HCT116 (cell line): ENCODE data around the gene ACP1. TPM values are rescaled to one million over a fixed set of nuclear protein-coding genes. Genes with fewer than 3 reads are reported as not detected.

Experiments
- ATAC-seq: fragments of 200-7000 bp; cut with Tn5 transposase; 2 replicates; pipeline ENCODE4 v1.9.1; 2020; ENCODE audit warnings: mild to moderate bottlenecking, moderate library complexity
- BruUV-seq: library from RNA; stranded (reverse); fragments of 400-500 nt; replicated peaks from 2 replicates; lab custom pipeline; 2021; lab: Mats Ljungman, UMichigan
- CTCF ChIA-PET: fragments of 300-600 bp; sonication (Branson Sonifier 250); formaldehyde crosslinking; loops from one replicate; lab custom pipeline; 2021; ENCODE audit warnings: antibody characterized with exemption; lab: Charles Lee
- POLR2A ChIA-PET: fragments of 300-600, 350-600 bp; sonication (Branson Sonifier 250); formaldehyde crosslinking; loops from one replicate; lab custom pipeline; 2021; ENCODE audit warnings: antibody characterized with exemption; lab: Charles Lee
- RAD21 ChIA-PET, 2 experiments: fragments of 300-600 bp; sonication (Branson Sonifier 250); formaldehyde crosslinking; loops; one replicate each; lab custom pipeline; 2023; ENCODE audit warnings: low total read pairs in 2 of 2; ENCODE audit not compliant: uncharacterized antibody in 2 of 2, unreplicated experiment in 2 of 2, low non-redundant PET in 1 of 2; lab: Charles Lee
- DNase-seq: peaks from one replicate; pipeline ENCODE4 v3.0.0-alpha.2; 2010; ENCODE audit warnings: low read depth, low spot score
- H2AFZ ChIP-seq: fragments of 200-600 bp; shearing (Covaris generic), sonication (generic); 2 replicates; pipeline ENCODE4 v1.6.1; 2017; ENCODE audit warnings: low read depth, mixed run types, mixed read lengths, antibody characterized with exemption, low read length; ENCODE audit not compliant: poor library complexity, severe bottlenecking
- H3K27ac ChIP-seq: 2 replicates; pipeline ENCODE4 v1.5.1; 2012; ENCODE audit warnings: low read depth, low read length
- H3K27me3 ChIP-seq: fragments of 200-600 bp; sonication (generic); 2 replicates; pipeline ENCODE4 v1.6.1; 2016; ENCODE audit warnings: mixed run types, low read length, mixed read lengths; ENCODE audit not compliant: insufficient read depth
- H3K36me3 ChIP-seq, 2 experiments: fragments of 200-500 bp in 1 of 2; fragments of 200-600 bp in 1 of 2; sonication (Bioruptor generic) in 1 of 2; sonication (generic) in 1 of 2; 2 replicates each; pipeline versions ENCODE4 v1.5.1 to v1.6.1; 2014 to 2016; ENCODE audit warnings: low read length in 2 of 2, inconsistent platforms in 1 of 2, mixed read lengths in 1 of 2, mixed run types in 1 of 2; ENCODE audit not compliant: insufficient read depth in 2 of 2, control insufficient read depth in 1 of 2
- H3K4me1 ChIP-seq, 2 experiments: fragments of 200-600 bp in 1 of 2; sonication (generic) in 1 of 2; 2 replicates each; pipeline versions ENCODE4 v1.5.1 to v1.6.1; 2012 to 2017; ENCODE audit warnings: low read length in 2 of 2, inconsistent platforms in 1 of 2, mild to moderate bottlenecking in 1 of 2, mixed read lengths in 1 of 2, mixed run types in 1 of 2, moderate library complexity in 1 of 2; ENCODE audit not compliant: insufficient read depth in 2 of 2, control insufficient read depth in 1 of 2
- H3K4me2 ChIP-seq: fragments of 200-600 bp; sonication (generic); 2 replicates; pipeline ENCODE4 v1.6.1; 2017; ENCODE audit warnings: mixed run types, low read length, mixed read lengths
- H3K4me3 ChIP-seq, 2 experiments: fragments of 200-600 bp in 1 of 2; sonication (generic) in 1 of 2; replicated peaks in 1 of 2; 2 replicates each; pipeline ENCODE4 v1.5.1; 2011 to 2016; ENCODE audit warnings: low read length in 2 of 2, control low read depth in 1 of 2, low read depth in 1 of 2, mild to moderate bottlenecking in 1 of 2, mixed read lengths in 1 of 2, mixed run types in 1 of 2
- H3K79me2 ChIP-seq: fragments of 200-600 bp; sonication (generic); 2 replicates; pipeline ENCODE4 v1.6.1; 2017; ENCODE audit warnings: mild to moderate bottlenecking, mixed run types, low read length, moderate library complexity, mixed read lengths; ENCODE audit not compliant: insufficient read depth
- H3K9ac ChIP-seq: fragments of 200-600 bp; sonication (generic); 2 replicates; pipeline ENCODE4 v1.6.1; 2016; ENCODE audit warnings: low read length, mixed read lengths
- H3K9me2 ChIP-seq: fragments of 200-600 bp; sonication (generic), shearing (Covaris generic); 2 replicates; pipeline ENCODE4 v1.6.1; 2017; ENCODE audit warnings: mixed run types, mild to moderate bottlenecking, moderate library complexity; ENCODE audit not compliant: insufficient read depth
- H3K9me3 ChIP-seq, 2 experiments: fragments of 200-500 bp in 1 of 2; fragments of 200-600 bp in 1 of 2; sonication (Bioruptor generic) in 1 of 2; sonication (generic) in 1 of 2; 2 replicates each; pipeline ENCODE4 v1.6.1; 2014 to 2017; ENCODE audit warnings: low read length in 2 of 2, mixed read lengths in 2 of 2, inconsistent platforms in 1 of 2, low read depth in 1 of 2, mild to moderate bottlenecking in 1 of 2, mixed run types in 1 of 2, moderate library complexity in 1 of 2; ENCODE audit not compliant: control insufficient read depth in 1 of 2, insufficient read depth in 1 of 2
- H4K20me1 ChIP-seq: fragments of 200-600 bp; sonication (generic), shearing (Covaris generic); 2 replicates; pipeline ENCODE4 v1.6.1; 2017; ENCODE audit warnings: mixed run types, mild to moderate bottlenecking, moderate library complexity; ENCODE audit not compliant: insufficient read depth
- CEBPB ChIP-seq: IDR thresholded peaks from 2 replicates; pipeline ENCODE4 v1.6.1; 2012; ENCODE audit warnings: low read depth
- EGR1 ChIP-seq: IDR thresholded peaks from 2 replicates; pipeline ENCODE4 v1.6.1; 2012; ENCODE audit warnings: low read depth
- EZH2 ChIP-seq: fragments of 200-600 bp; sonication (generic); IDR thresholded peaks from 2 replicates; pipeline ENCODE4 v1.6.1; 2017; ENCODE audit warnings: antibody characterized with exemption, mixed run types
- EZH2phosphoT487 ChIP-seq: fragments of 200-600 bp; IDR thresholded peaks from 2 replicates; pipeline ENCODE4 v1.6.1; 2018; ENCODE audit warnings: antibody characterized with exemption, borderline replicate concordance
- FOSL1 ChIP-seq: IDR thresholded peaks from 2 replicates; pipeline ENCODE4 v1.6.1; 2012; ENCODE audit warnings: low read depth
- POLR2A ChIP-seq: IDR thresholded peaks from 2 replicates; pipeline ENCODE4 v1.7.0; 2011; ENCODE audit warnings: borderline replicate concordance; ENCODE audit not compliant: insufficient read depth, insufficient read length; ENCODE audit errors: extremely low read depth
- POLR2AphosphoS5 ChIP-seq: IDR thresholded peaks from 2 replicates; pipeline ENCODE4 v1.6.1; 2011; ENCODE audit warnings: mild to moderate bottlenecking, low read depth, low read length, moderate library complexity
- SIN3A ChIP-seq: IDR thresholded peaks from 2 replicates; pipeline ENCODE4 v1.6.1; 2012; ENCODE audit warnings: low read depth
- SP1 ChIP-seq: IDR thresholded peaks from 2 replicates; pipeline ENCODE4 v1.6.1; 2012; ENCODE audit warnings: low read depth
- SRF ChIP-seq: IDR thresholded peaks from 2 replicates; pipeline ENCODE4 v1.6.1; 2012; ENCODE audit warnings: low read depth
- YY1 ChIP-seq: IDR thresholded peaks from 2 replicates; pipeline ENCODE4 v1.6.1; 2011; ENCODE audit warnings: low read length, low read depth, moderate library complexity, mild to moderate bottlenecking; ENCODE audit not compliant: insufficient replicate concordance; ENCODE audit errors: extremely low read depth
- intact Hi-C: fragments of 100-400 bp; cut with micrococcal nuclease; formaldehyde crosslinking; loops from 2 replicates; pipeline ENCODE4 v1.10.0; 2022
- total RNA-seq: library from RNA; stranded (reverse); gene quantifications from one replicate; pipeline ENCODE4 v1.2.1, GENCODE V29; 2021; ENCODE audit not compliant: unreplicated experiment
- TF ChIP-seq, protein P1 (sequence below): IDR thresholded peaks from 2 replicates; pipeline ENCODE4 v1.6.1; 2012
- TF ChIP-seq, protein P2 (sequence below), 3 experiments: fragments of 200-600 bp in 1 of 3; sonication (generic) in 1 of 3; IDR thresholded peaks in 2 of 3; conservative IDR thresholded peaks in 1 of 3; 2 replicates each; pipeline ENCODE4 v1.5.1; 2012 to 2017; ENCODE audit warnings: low read depth in 2 of 3, low read length in 2 of 3, antibody characterized with exemption in 1 of 3, borderline replicate concordance in 1 of 3, control low read depth in 1 of 3, mild to moderate bottlenecking in 1 of 3, mixed read lengths in 1 of 3, mixed run types in 1 of 3, moderate library complexity in 1 of 3; ENCODE audit not compliant: insufficient read depth in 1 of 3

The ACP1 gene
- total RNA-seq, 1 experiment from 2014 or later, result 113 TPM

DNA sequence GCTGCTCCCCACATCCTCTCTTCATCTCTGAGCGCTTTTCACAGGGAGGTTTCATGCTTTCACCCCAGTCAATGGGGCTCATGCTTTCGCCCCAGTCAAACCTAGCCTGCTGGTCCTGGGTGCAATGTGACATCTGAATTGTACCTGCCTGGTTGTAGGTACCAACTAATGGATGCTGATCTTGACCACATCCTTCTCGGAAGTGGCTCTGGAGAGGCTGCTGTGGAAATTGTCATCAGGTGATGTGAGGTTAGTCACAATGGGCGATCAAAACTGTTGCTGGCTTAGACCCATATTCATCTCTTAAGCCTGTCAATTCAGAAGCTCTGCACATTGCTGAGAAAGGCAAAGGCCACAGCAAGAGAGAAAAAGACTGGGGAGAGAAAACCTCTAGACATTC is 55.8 kb downstream of the ACP1 start:
- Histone ChIP-seq H3K79me2 (no peaks in the 10 kb centered on the region), H3K9me2 (no peaks in the 10 kb centered on the region), H3K9me3 (no peaks in the 10 kb centered on the region), H3K4me3 (no peak overlapping the region), H3K4me2 (no peak overlapping the region), H3K27me3 (0 out of 2 replicates have a peak, but pooled peaks cover 5% of the 10 kb centered on the region), H3K36me3 (no peaks in the 10 kb centered on the region), H4K20me1 (no peaks in the 10 kb centered on the region)
- CTCF ChIA-PET, result no interaction called here
- intact Hi-C loops, result no loop called here
- no TSS peak for BruUV-seq
- DNase-seq, result no peak
- TF ChIP-seq POLR2AphosphoS5 (no peak), SIN3A (no peak), SP1 (no peak), EZH2 (no peak), EGR1 (no peak), EZH2phosphoT487 (no peak), FOSL1 (no peak), POLR2A (no peak), SRF (no peak)
- TF ChIP-seq, all 23 proteins: peak for 0
- no peak overlapping the region for H3K9ac ChIP-seq
- RAD21 ChIA-PET, result no interaction called here
- H3K27ac ChIP-seq, result no peak overlapping the region
- H3K4me1 ChIP-seq, result no peaks in the 10 kb centered on the region
- POLR2A ChIA-PET, result no interaction called here
- H2AFZ ChIP-seq, result no peak overlapping the region
- no peak for ATAC-seq

DNA sequence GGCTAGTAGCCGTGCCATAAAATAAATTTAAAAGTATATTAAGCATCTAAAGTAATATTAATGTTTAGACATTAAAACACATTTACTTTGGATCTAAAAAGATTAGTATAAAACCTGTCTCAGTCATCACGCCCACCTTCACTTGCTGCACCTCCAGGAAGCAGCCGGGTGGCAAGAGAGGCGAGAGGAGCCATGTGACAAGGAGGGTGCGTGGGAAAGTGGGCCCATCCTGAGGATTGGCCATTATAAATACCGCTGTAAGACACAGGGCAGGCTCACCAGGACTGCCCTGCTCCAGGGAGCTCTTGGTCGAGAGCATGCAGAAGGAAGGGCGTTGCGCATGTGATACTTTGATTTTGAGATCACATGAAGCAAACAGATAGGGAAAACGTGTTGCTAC is 57.6 kb downstream of the ACP1 start:
- H3K36me3 ChIP-seq, result no peaks in the 10 kb centered on the region
- DNase-seq, result no peak
- H3K27me3 ChIP-seq, result 0 out of 2 replicates have a peak, but pooled peaks cover 9% of the 10 kb centered on the region
- POLR2A ChIA-PET, result no interaction called here
- no peaks in the 10 kb centered on the region for H3K79me2 ChIP-seq
- TF ChIP-seq, protein P1, sequence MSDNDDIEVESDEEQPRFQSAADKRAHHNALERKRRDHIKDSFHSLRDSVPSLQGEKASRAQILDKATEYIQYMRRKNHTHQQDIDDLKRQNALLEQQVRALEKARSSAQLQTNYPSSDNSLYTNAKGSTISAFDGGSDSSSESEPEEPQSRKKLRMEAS, result no peak
- TF ChIP-seq SRF (no peak), EGR1 (no peak), POLR2AphosphoS5 (no peak), YY1 (no peak), CEBPB (no peak)
- TF ChIP-seq, protein P2, sequence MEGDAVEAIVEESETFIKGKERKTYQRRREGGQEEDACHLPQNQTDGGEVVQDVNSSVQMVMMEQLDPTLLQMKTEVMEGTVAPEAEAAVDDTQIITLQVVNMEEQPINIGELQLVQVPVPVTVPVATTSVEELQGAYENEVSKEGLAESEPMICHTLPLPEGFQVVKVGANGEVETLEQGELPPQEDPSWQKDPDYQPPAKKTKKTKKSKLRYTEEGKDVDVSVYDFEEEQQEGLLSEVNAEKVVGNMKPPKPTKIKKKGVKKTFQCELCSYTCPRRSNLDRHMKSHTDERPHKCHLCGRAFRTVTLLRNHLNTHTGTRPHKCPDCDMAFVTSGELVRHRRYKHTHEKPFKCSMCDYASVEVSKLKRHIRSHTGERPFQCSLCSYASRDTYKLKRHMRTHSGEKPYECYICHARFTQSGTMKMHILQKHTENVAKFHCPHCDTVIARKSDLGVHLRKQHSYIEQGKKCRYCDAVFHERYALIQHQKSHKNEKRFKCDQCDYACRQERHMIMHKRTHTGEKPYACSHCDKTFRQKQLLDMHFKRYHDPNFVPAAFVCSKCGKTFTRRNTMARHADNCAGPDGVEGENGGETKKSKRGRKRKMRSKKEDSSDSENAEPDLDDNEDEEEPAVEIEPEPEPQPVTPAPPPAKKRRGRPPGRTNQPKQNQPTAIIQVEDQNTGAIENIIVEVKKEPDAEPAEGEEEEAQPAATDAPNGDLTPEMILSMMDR (IDR thresholded peaks at IDR 0.05 in 2 of 3, conservative IDR thresholded peaks at IDR 0.05 in 1 of 3; ENCODE audit: borderline replicate concordance in 1 of 3, insufficient read depth in 1 of 3, low read depth in 2 of 3, low read length in 2 of 3), result no peak
- TF ChIP-seq, all 23 proteins: peak for 0
- no peak for ATAC-seq
- CTCF ChIA-PET, result interaction anchor here (1.1 kb wide), 1 partner anchor 10 kb away, joined by 3 read pairs; no protein-coding TSS in a partner anchor
- Histone ChIP-seq H3K9me2 (no peaks in the 10 kb centered on the region), H3K4me1 (no peaks in the 10 kb centered on the region), H3K4me3 (no peak overlapping the region), H3K9ac (no peak overlapping the region), H4K20me1 (no peaks in the 10 kb centered on the region), H3K27ac (no peak overlapping the region), H2AFZ (no peak overlapping the region), H3K9me3 (no peaks in the 10 kb centered on the region), H3K4me2 (no peak overlapping the region)
- no TSS peak for BruUV-seq
- intact Hi-C loops, result no loop called here
- RAD21 ChIA-PET, result no interaction called here
